Kidney epithelial cell (primary cell): ENCODE results near the gene PIK3R1. TPM values are rescaled to one million over a fixed set of nuclear protein-coding genes. Genes with fewer than 3 reads are reported as not detected.

ENCODE experiments used
- DNase-seq: peaks from one replicate; pipeline ENCODE4 v3.0.0-alpha.2; 2010; ENCODE audit warnings: low read depth
- H3K27me3 ChIP-seq: 2 replicates; pipeline ENCODE4 v1.6.0; 2011; ENCODE audit warnings: low read length; ENCODE audit not compliant: control insufficient read depth, insufficient read depth
- H3K36me3 ChIP-seq: 2 replicates; pipeline ENCODE4 v1.5.1; 2011; ENCODE audit warnings: low read length; ENCODE audit not compliant: control insufficient read depth, insufficient read depth
- H3K4me3 ChIP-seq: 2 replicates; pipeline ENCODE4 v1.5.1; 2011; ENCODE audit warnings: low read depth, mild to moderate bottlenecking, control low read depth, low read length
- CTCF ChIP-seq: IDR thresholded peaks from 2 replicates; pipeline ENCODE4 v1.5.1; 2011; ENCODE audit warnings: mild to moderate bottlenecking, moderate library complexity, low read length, control low read depth, inconsistent platforms; ENCODE audit not compliant: insufficient read depth, poor library complexity, severe bottlenecking
- total RNA-seq: library from RNA; depleted of rRNA; stranded (reverse); fragments of >200 nt; gene quantifications from 2 replicates; pipeline ENCODE4 v1.2.3, GENCODE V29; 2015

PIK3R1 gene
- 17.4 and 21.1 TPM in 2 replicates for total RNA-seq

- Histone ChIP-seq H3K36me3 (no peaks in the 10 kb centered on the region), H3K27me3 (no peaks in the 10 kb centered on the region), H3K4me3 (peak within 1 kb of the TSS; percentile 98)
- no peak for TF ChIP-seq CTCF
- DNase-seq = peak; percentile 71
These were observed at the start of gene PIK3R1 for GRCh38 chr5:68215208-68215897. Gene PIK3R1 (plus strand): TSS chr5:68215756. CDS start chr5:68226676, 10,920 bp downstream.

- Histone ChIP-seq H3K36me3 (no peaks in the 10 kb centered on the region), H3K27me3 (no peaks in the 10 kb centered on the region), H3K4me3 (no peak overlapping the region)
- DNase-seq = no peak
- no peak for TF ChIP-seq CTCF
These were observed 48.3 kb upstream of the PIK3R1 start for GRCh38 chr5:68167195-68167651.

GRCh38 chr5:68169903-68170302 is 45.7 kb upstream of the PIK3R1 start:
- TF ChIP-seq CTCF = no peak
- no peak for DNase-seq
- Histone ChIP-seq H3K4me3 (no peak overlapping the region), H3K27me3 (no peaks in the 10 kb centered on the region), H3K36me3 (no peaks in the 10 kb centered on the region)

GRCh38 chr5:68170826-68171558 is 44.6 kb upstream of the PIK3R1 start:
- TF ChIP-seq CTCF = no peak
- no peaks in the 10 kb centered on the region for H3K36me3 ChIP-seq
- no peaks in the 10 kb centered on the region for H3K27me3 ChIP-seq
- H3K4me3 ChIP-seq = no peak overlapping the region
- no peak for DNase-seq

GRCh38 chr5:68172314-68172713 is 43.2 kb upstream of the PIK3R1 start:
- TF ChIP-seq CTCF = no peak
- no peaks in the 10 kb centered on the region for H3K36me3 ChIP-seq
- no peak overlapping the region for H3K4me3 ChIP-seq
- DNase-seq = no peak
- no peaks in the 10 kb centered on the region for H3K27me3 ChIP-seq
